Stimulated activated CD8-positive, alpha-beta memory T cell treated with anti-CD3 and anti-CD28 coated beads, Interleukin-12 subunit alpha, Interleukin-12 subunit beta, amount 100 ng/mL, for 1 hour (primary cell): ENCODE data around the gene BAIAP2L1.
A peak's percentile ranks its signal among the peaks of the same experiment; 100 is the strongest.

Source experiments
- DNase-seq: peaks from one replicate; pipeline ENCODE4 v3.0.0-alpha.2; 2020; ENCODE audit warnings: low read depth

BAIAP2L1 gene

DNA sequence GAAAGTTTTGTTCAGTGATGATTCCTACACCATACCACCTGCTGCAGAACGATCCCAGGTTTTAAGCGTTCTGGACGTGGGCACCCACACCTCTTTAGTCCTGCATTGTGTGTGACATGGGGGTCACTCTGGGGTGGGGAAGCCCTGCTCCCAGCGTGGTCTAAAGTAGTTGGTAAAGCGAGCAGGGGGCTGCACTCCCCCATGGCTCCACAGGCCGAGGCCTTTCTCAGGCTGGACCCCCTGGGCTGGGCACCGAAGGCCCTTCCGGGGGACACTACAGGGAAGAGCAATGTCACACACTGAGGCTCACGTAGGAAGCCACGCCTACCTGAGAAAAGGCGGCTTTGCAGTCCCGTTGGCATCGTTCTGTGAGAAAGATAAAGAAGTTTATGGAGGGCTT lies 107.1 kb downstream of the BAIAP2L1 start:
- DNase-seq, result no peak

DNA sequence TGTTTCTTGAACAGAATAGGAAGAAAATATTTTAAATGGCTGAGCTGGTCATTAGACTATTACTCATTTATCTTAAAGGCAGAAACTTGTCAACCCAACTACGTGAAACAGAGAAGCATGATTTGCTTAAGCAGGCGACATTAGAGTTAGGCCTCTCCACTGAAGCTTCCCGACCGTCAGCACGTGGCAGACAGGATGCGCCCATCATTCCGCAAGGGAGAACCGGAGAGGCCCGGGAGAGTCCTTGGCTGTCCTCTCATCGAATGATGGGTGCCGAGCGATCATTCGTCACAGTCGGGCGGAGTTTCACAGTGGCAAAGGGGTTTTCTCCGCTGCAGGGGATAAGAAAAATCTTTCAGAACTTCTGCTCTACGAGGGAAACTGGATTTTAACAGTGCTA lies 107.6 kb downstream of the BAIAP2L1 start:
- no peak for DNase-seq

DNA sequence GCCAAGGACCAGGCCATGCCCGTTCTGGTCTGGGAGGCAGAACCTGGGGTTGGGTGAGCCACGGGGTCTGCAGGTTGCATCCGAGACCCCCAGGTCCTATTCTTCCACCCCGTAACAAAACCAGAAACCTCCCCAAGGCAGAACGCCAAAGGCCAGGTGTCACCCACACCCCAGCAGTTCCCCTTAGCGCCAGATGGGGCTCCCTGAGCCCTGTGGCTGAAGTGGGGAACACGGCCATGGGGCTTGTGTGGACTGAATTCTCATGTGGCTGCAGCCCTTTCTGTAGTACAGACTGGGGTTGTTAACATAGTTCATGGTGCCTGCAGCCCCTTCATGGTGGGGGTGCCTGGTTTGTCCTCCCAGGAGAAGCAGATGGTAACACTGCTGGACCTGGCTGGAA lies 109.2 kb downstream of the BAIAP2L1 start:
- DNase-seq, result no peak

- no peak for DNase-seq
Measured at GRCh38 chr7:98289333-98289875, 111.5 kb downstream of the BAIAP2L1 start.

GRCh38 chr7:98288064-98288823 lies 112.6 kb downstream of the BAIAP2L1 start:
- no peak for DNase-seq

DNA sequence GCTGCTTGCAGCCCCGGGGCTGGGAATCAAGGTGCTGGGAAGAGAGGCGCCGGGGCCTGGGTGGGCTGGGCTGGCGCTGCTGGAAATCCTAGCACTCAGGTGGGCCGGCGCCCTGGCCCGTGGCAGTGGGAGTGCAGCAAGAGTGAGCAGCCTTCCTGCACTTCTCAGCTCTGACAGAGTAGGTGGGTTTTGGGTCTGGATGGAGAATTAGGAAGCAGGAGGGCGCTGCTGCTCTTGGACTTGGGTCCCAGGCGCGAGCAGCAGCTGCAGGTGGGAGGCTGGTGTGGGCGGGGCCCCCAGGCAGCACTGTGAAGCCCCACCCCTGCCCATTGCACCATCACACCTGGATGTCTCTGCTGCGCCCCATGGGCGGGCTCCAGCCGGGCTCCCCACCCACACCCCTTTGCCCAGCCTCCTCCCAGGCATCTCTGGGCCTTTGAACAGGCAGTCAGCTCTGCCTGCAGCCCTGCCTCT lies 113.4 kb downstream of the BAIAP2L1 start:
- no peak for DNase-seq

GRCh38 chr7:98286701-98287485 lies 114.0 kb downstream of the BAIAP2L1 start:
- DNase-seq, result no peak

DNA sequence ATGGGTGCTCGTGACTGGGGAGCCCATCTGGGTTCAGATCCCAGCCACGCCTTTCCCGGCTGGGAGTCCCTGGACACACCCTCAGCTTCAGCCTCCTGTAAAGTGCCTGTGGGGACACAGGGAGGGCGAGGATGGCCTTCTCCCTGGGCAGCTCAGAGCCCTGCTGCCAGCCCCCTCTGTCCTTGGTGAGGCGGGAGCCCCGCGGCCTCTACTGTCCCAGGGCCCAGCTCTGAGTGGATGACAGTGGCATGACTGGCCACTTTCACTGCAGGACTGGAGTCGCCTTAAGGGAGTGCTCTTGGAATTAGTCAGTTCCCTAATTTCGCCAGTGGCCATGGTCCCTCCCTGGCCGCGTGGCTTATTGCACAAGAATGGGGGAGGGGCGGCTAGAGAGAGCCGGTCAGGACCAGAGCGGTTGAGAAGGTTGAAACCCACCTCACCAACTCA lies 114.8 kb downstream of the BAIAP2L1 start:
- DNase-seq, result no peak

DNA sequence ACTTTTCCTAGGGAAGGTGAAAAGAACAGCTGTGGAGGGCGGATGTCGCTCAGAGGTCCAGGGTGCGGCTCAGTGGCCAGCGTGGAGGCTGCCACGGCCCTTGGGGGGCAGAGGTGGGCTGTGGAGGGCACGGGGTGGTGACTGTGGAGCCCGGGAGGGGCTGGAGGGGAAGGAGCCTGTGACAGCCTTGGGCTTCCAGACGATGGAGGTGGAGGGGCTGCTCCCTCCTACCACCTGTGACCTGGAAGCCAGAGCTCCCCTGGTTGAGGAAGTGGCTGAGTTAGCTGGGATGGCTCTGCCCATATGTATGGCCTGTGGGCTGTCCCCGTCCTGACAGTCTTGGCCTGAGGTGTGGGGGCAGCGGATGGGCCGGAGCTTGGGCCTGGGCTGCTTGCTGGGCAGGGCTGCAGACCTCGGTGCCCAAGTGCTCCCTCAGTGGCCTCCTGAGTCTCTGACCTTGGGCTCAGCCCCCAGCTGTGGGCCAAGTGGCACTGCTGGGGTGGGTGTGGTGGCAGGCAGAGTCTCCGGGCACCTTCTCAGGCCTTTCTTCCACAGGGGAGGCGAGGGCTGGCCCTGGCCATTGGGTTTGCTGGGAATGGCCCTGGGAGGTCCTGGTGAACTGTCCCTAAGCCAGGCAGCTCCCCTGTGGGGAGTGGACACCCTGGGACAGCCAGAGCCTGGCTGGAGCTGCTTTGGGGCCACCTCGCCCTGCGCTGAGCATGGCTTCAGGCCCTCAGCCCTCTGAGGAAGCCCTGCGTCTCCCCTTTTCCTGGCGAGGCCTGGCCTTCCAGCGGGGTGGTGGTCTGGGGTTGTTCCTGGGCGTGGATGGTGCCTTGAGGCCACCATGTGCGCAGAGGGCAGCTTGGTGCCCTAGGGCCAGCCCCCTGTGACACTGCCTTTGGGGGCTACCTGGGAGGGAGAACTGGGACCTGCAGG lies 115.5 kb downstream of the BAIAP2L1 start:
- DNase-seq, result no peak

DNA sequence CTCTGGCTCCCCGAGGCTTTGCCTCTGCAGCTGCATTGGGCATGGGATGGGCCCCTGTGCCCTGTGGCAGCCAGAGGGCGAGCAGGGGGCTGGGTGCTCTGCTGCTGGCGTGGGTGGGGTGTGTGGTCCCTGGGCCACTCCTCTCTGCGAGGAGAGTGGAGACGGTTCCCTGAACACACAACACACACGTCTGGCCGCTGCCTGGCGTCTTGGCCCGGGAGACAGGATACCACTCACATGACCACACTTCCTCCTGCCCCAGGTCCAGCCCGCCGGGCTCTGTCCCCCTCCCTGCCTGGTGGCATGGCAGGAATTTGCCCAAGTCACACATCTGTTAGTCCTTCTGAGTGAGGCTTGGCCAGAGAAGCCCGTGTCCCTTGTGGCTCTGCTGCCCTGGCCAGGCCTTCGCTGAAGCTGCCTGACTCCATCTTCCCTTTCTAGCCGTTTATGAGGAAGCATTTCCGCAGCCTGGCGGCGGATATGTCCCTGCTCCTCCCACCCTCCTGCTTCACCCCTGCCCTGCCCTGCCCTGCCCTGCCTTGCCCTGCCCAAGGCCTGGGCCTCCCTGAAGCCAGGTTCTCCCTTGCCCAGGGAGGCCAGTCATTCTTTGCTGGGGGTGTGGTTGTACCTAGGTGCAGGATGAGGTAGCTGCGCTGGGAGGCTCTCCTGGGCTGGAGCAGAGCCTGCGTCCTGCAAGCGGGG lies 116.4 kb downstream of the BAIAP2L1 start:
- DNase-seq, result no peak

DNA sequence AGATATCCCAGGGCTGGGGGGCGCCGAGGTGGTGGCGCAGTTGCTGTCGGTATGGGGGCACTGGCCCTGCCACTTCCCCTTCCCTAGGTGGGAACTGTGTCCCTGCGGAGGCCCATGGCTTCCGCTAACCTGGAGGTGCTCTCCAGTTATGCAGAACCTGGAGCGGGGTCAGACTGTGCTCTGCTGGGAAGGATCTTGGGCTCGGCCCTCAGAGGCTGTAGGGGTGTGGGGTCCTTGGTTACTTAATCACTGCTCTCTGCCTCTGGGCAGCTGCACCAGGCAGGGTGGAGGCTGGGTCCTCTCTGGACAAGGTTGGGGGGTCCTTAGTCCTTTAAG lies 117.0 kb downstream of the BAIAP2L1 start:
- DNase-seq, result no peak

- DNase-seq, result no peak
Measured at GRCh38 chr7:98283127-98283886, 117.6 kb downstream of the BAIAP2L1 start.

DNA sequence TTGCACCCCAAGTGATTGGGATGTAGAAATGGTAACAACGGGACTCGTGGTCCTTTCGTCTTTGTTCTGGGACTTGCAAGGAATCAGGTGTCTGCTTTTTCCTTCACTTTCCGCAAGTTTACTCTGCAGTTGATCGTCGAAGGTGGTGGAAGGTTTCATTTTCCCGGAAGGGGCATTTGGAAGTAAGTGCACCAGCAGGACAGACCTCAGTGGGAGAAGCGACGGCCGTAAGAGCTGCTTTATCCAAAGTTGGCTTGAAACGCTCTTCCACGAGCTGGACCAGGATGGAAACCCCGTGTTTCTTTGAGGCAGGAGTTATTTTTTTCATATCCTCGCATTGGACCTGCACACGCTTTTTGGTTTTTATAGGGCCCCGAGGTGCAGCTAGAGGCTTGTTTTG lies 118.2 kb downstream of the BAIAP2L1 start:
- no peak for DNase-seq

- DNase-seq, result no peak
Measured at GRCh38 chr7:98281757-98282606, 118.9 kb downstream of the BAIAP2L1 start.

- peak; percentile 80 for DNase-seq
Measured at GRCh38 chr7:98280791-98281756, 119.8 kb downstream of the BAIAP2L1 start, which contains the start of gene BRI3. Gene BRI3 (plus strand): TSS chr7:98281686. CDS start chr7:98281796, 110 bp downstream.

- no peak for DNase-seq
Measured at GRCh38 chr7:98280296-98280695, 120.6 kb downstream of the BAIAP2L1 start.

- DNase-seq, result no peak
Measured at GRCh38 chr7:98278936-98279335, 122.0 kb downstream of the BAIAP2L1 start.

- DNase-seq, result no peak
Measured at GRCh38 chr7:98278408-98278807, 122.5 kb downstream of the BAIAP2L1 start.
